Measurements from ENCODE around the gene AGR2. TPM values are rescaled to one million over a fixed set of nuclear protein-coding genes. Genes with fewer than 3 reads are reported as not detected.

The AGR2 gene
- total and polyA plus RNA-seq, 2 experiments from 2014 or later = 173 to 178 TPM

- Histone ChIP-seq H3K4me1 (ENCODE audit: insufficient read depth) (peaks cover 10% of the 10 kb centered on the region), H3K9me2 (replicated peaks; ENCODE audit: insufficient read depth) (no peaks in the 10 kb centered on the region), H3K79me2 (no peaks in the 10 kb centered on the region), H3K4me2 (no peak overlapping the region), H3K9me3 (ENCODE audit: low read depth) (no peaks in the 10 kb centered on the region), H2AFZ (no peak overlapping the region), H3K27me3 (no peaks in the 10 kb centered on the region), H3K27ac (no peak overlapping the region), H3K36me3 (replicated peaks; ENCODE audit: insufficient read depth, low read depth) (no peaks in the 10 kb centered on the region), H4K20me1 (ENCODE audit: insufficient read depth, poor library complexity, severe bottlenecking) (no peaks in the 10 kb centered on the region), H3K4me3 (no peak overlapping the region)
- TF ChIP-seq EZH2 (IDR thresholded peaks at IDR 0.05; ENCODE audit: borderline replicate concordance) = no peak
- no peak for TF ChIP-seq EZH2phosphoT487 (IDR thresholded peaks at IDR 0.05; ENCODE audit: low read depth, severe bottlenecking, unreplicated experiment)
- TF ChIP-seq CTCF (IDR thresholded peaks at IDR 0.05; ENCODE audit: poor library complexity) = no peak
- no peak for DNase-seq (ENCODE audit: low spot score)
- 84% methylated on average over 2 of the region's 2 CpGs for WGBS (ENCODE audit: low lambda C conversion rate, missing lambda C conversion rate)
Observed at GRCh38 chr7:16815001-16815400, 10.2 kb upstream of the AGR2 start.

- 76% methylated on average over 3 of the region's 3 CpGs for WGBS (ENCODE audit: low lambda C conversion rate, missing lambda C conversion rate)
- no peak overlapping the region for H3K4me2 ChIP-seq
- DNase-seq (ENCODE audit: low spot score) = no peak
- H3K4me3 ChIP-seq = no peak overlapping the region
- H3K27ac ChIP-seq = no peak overlapping the region
- no peaks in the 10 kb centered on the region for H4K20me1 ChIP-seq (ENCODE audit: insufficient read depth, poor library complexity, severe bottlenecking)
- H3K9me3 ChIP-seq (ENCODE audit: low read depth) = no peaks in the 10 kb centered on the region
- H3K4me1 ChIP-seq (ENCODE audit: insufficient read depth) = peaks cover 10% of the 10 kb centered on the region
- no peaks in the 10 kb centered on the region for H3K27me3 ChIP-seq
- H3K9me2 ChIP-seq (replicated peaks; ENCODE audit: insufficient read depth) = no peaks in the 10 kb centered on the region
- H3K36me3 ChIP-seq (replicated peaks; ENCODE audit: insufficient read depth, low read depth) = no peaks in the 10 kb centered on the region
- H2AFZ ChIP-seq = no peak overlapping the region
- TF ChIP-seq EZH2 (IDR thresholded peaks at IDR 0.05; ENCODE audit: borderline replicate concordance) (no peak), EZH2phosphoT487 (IDR thresholded peaks at IDR 0.05; ENCODE audit: low read depth, severe bottlenecking, unreplicated experiment) (no peak), CTCF (IDR thresholded peaks at IDR 0.05; ENCODE audit: poor library complexity) (no peak)
- no peaks in the 10 kb centered on the region for H3K79me2 ChIP-seq
Observed at GRCh38 chr7:16813232-16813616, 8.4 kb upstream of the AGR2 start.

GRCh38 chr7:16812542-16813231 is 7.9 kb upstream of the AGR2 start:
- WGBS (ENCODE audit: low lambda C conversion rate, missing lambda C conversion rate) = 92% methylated on average over 4 of the region's 4 CpGs

GRCh38 chr7:16811551-16811950 is 6.8 kb upstream of the AGR2 start:
- peak; percentile 20 for DNase-seq (ENCODE audit: low spot score)
- no peaks in the 10 kb centered on the region for H3K9me2 ChIP-seq (replicated peaks; ENCODE audit: insufficient read depth)
- no peak overlapping the region for H3K4me3 ChIP-seq
- H3K4me1 ChIP-seq (ENCODE audit: insufficient read depth) = peaks cover 10% of the 10 kb centered on the region
- no peaks in the 10 kb centered on the region for H3K27me3 ChIP-seq
- 56% methylated on average over 2 of the region's 2 CpGs for WGBS (ENCODE audit: low lambda C conversion rate, missing lambda C conversion rate)
- no peaks in the 10 kb centered on the region for H4K20me1 ChIP-seq (ENCODE audit: insufficient read depth, poor library complexity, severe bottlenecking)
- TF ChIP-seq EZH2phosphoT487 (IDR thresholded peaks at IDR 0.05; ENCODE audit: low read depth, severe bottlenecking, unreplicated experiment) (no peak), EZH2 (IDR thresholded peaks at IDR 0.05; ENCODE audit: borderline replicate concordance) (no peak), CTCF (IDR thresholded peaks at IDR 0.05; ENCODE audit: poor library complexity) (no peak)
- no peaks in the 10 kb centered on the region for H3K36me3 ChIP-seq (replicated peaks; ENCODE audit: insufficient read depth, low read depth)
- no peak overlapping the region for H2AFZ ChIP-seq
- H3K27ac ChIP-seq = peak overlapping the region; percentile 88
- no peaks in the 10 kb centered on the region for H3K79me2 ChIP-seq
- H3K4me2 ChIP-seq = peak overlapping the region; percentile 52
- H3K9me3 ChIP-seq (ENCODE audit: low read depth) = no peaks in the 10 kb centered on the region

More at GRCh38 chr7:16812542-16813231, 7.9 kb upstream of the AGR2 start:
- Histone ChIP-seq H3K4me2 (no peak overlapping the region), H3K79me2 (no peaks in the 10 kb centered on the region), H2AFZ (no peak overlapping the region), H3K27me3 (no peaks in the 10 kb centered on the region), H3K9me3 (ENCODE audit: low read depth) (no peaks in the 10 kb centered on the region), H3K9me2 (replicated peaks; ENCODE audit: insufficient read depth) (no peaks in the 10 kb centered on the region), H3K36me3 (replicated peaks; ENCODE audit: insufficient read depth, low read depth) (no peaks in the 10 kb centered on the region), H4K20me1 (ENCODE audit: insufficient read depth, poor library complexity, severe bottlenecking) (no peaks in the 10 kb centered on the region), H3K27ac (peak overlapping the region; percentile 88), H3K4me3 (no peak overlapping the region), H3K4me1 (ENCODE audit: insufficient read depth) (peaks cover 10% of the 10 kb centered on the region)
- TF ChIP-seq EZH2 (IDR thresholded peaks at IDR 0.05; ENCODE audit: borderline replicate concordance) = no peak
- DNase-seq (ENCODE audit: low spot score) = no peak

Data from hepatocyte (in vitro differentiated cells).